ENCODE data around the gene RAB12. TPM values are rescaled to one million over a fixed set of nuclear protein-coding genes. Genes with fewer than 3 reads are reported as not detected.

Gene RAB12
- total RNA-seq, 2 experiments from 2014 or later = 20.6 to 34.0 TPM

DNA sequence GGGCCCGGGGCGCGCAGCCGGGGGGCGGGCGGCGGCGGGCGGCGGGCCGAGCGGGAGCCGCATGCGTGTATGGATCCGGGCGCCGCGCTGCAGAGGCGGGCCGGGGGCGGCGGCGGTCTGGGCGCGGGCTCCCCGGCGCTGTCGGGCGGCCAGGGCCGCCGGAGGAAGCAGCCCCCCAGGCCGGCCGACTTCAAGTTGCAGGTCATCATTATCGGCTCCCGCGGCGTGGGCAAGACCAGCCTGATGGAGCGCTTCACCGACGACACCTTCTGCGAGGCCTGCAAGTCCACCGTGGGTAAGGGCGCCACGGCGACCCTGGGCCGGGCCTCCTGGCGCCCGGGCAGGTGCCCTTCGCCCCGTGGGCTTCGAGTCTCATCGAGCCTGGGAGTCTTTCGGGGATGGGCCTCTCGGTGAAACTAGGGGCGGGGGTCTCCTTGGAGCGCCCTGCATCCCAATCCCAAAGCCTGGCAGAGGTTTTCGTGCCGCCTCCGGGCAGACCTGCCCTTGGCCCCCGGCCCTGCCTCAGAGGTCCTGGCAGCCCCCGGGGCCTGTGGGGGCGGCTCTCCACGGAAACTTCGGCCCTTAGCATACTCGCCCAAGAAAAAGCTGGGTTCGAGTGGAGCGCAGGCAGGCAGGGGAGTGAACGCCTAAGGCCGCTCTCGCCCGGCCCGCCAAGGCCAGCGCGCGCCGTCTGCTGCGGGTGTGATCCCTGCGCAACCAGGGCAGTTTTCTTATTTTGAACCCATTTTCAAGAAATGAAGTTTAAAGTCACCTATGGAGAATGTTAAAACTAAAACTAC is 622 bp downstream of the RAB12 start:
- ChIA-PET CTCF (ENCODE audit: unreplicated experiment) (interaction anchor here (0.8 kb wide), 1 partner anchor 21 kb away, joined by 3 read pairs; no protein-coding TSS in a partner anchor), POLR2A (no interaction called here)
- BruUV-seq (replicated peaks) = no TSS peak
- Histone ChIP-seq H3K36me3 (ENCODE audit: insufficient read depth, low read length) (peaks cover 37% of the 10 kb centered on the region), H3K27ac (ENCODE audit: low read depth, low read length, poor library complexity, severe bottlenecking) (peak overlapping the region; percentile 17), H3K4me1 (ENCODE audit: insufficient read depth, low read length, poor library complexity, severe bottlenecking) (peaks cover 50% of the 10 kb centered on the region), H3K79me2 (ENCODE audit: insufficient read depth, low read depth, low read length) (peaks cover 52% of the 10 kb centered on the region), H2AFZ (ENCODE audit: low read length) (no peak overlapping the region), H3K4me3 (ENCODE audit: low read depth, low read length, poor library complexity, severe bottlenecking) (peak overlapping the region; percentile 89), H3K9me2 (ENCODE audit: insufficient read depth, low read length) (no peaks in the 10 kb centered on the region), H4K20me1 (ENCODE audit: insufficient read depth, low read length) (peaks cover 38% of the 10 kb centered on the region), H3K9me3 (ENCODE audit: low read length) (no peaks in the 10 kb centered on the region), H3K4me2 (ENCODE audit: low read length) (peak overlapping the region; percentile 91)
- intact Hi-C loops (cut with micrococcal nuclease; ENCODE audit: unreplicated experiment) = loop anchor here (5.0 kb wide), 1 partner anchor 537 kb away; no protein-coding TSS in a partner anchor
- DNase-seq (ENCODE audit: low spot score) = peak; percentile 40
- TF ChIP-seq, protein P1, sequence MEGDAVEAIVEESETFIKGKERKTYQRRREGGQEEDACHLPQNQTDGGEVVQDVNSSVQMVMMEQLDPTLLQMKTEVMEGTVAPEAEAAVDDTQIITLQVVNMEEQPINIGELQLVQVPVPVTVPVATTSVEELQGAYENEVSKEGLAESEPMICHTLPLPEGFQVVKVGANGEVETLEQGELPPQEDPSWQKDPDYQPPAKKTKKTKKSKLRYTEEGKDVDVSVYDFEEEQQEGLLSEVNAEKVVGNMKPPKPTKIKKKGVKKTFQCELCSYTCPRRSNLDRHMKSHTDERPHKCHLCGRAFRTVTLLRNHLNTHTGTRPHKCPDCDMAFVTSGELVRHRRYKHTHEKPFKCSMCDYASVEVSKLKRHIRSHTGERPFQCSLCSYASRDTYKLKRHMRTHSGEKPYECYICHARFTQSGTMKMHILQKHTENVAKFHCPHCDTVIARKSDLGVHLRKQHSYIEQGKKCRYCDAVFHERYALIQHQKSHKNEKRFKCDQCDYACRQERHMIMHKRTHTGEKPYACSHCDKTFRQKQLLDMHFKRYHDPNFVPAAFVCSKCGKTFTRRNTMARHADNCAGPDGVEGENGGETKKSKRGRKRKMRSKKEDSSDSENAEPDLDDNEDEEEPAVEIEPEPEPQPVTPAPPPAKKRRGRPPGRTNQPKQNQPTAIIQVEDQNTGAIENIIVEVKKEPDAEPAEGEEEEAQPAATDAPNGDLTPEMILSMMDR (conservative IDR thresholded peaks at IDR 0.05; ENCODE audit: low read length) = no peak
- TF ChIP-seq EZH2phosphoT487 (IDR thresholded peaks at IDR 0.05; ENCODE audit: borderline replicate concordance, low read depth, low read length) = no peak

DNA sequence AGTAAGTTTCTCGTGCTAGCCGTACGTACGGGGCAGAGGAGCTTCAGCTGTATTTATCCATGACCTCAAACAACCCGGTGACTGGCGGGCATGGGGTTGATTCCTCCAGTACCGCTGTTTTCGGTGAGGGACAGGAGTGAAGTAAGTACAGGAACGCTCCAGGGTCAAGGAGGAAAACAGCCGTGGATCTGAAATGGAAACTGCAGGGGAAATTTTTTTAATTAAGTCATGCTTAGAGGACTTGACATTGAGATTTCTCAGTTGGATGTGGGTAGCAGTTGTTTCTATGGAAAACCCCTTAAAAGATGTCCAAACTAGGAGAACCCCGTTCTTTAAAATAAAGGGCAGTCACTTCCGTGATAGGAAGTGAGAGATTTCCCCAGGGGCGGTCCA is 1.2 kb downstream of the RAB12 start:
- ChIA-PET CTCF (ENCODE audit: unreplicated experiment) (no interaction called here), POLR2A (no interaction called here)
- H3K4me3 ChIP-seq (ENCODE audit: low read depth, low read length, poor library complexity, severe bottlenecking) = peak overlapping the region; percentile 89
- TF ChIP-seq, protein P1 (conservative IDR thresholded peaks at IDR 0.05; ENCODE audit: low read length) = no peak
- no peak for TF ChIP-seq EZH2phosphoT487 (IDR thresholded peaks at IDR 0.05; ENCODE audit: borderline replicate concordance, low read depth, low read length)
- H3K79me2 ChIP-seq (ENCODE audit: insufficient read depth, low read depth, low read length) = peaks cover 57% of the 10 kb centered on the region
- H3K36me3 ChIP-seq (ENCODE audit: insufficient read depth, low read length) = peaks cover 43% of the 10 kb centered on the region
- intact Hi-C loops (cut with micrococcal nuclease; ENCODE audit: unreplicated experiment) = loop anchor here (5.0 kb wide), 1 partner anchor 537 kb away; no protein-coding TSS in a partner anchor
- no peak overlapping the region for H2AFZ ChIP-seq (ENCODE audit: low read length)
- H3K9me2 ChIP-seq (ENCODE audit: insufficient read depth, low read length) = no peaks in the 10 kb centered on the region
- H3K27ac ChIP-seq (ENCODE audit: low read depth, low read length, poor library complexity, severe bottlenecking) = peak overlapping the region; percentile 17
- BruUV-seq (replicated peaks) = no TSS peak
- peak; percentile 18 for DNase-seq (ENCODE audit: low spot score)
- H3K9me3 ChIP-seq (ENCODE audit: low read length) = no peaks in the 10 kb centered on the region
- H3K4me2 ChIP-seq (ENCODE audit: low read length) = peak overlapping the region; percentile 91
- H3K4me1 ChIP-seq (ENCODE audit: insufficient read depth, low read length, poor library complexity, severe bottlenecking) = peaks cover 53% of the 10 kb centered on the region
- peaks cover 38% of the 10 kb centered on the region for H4K20me1 ChIP-seq (ENCODE audit: insufficient read depth, low read length)
